H1 (cell line): ENCODE measurements around the gene FCGR2B. TPM values are rescaled to one million over a fixed set of nuclear protein-coding genes. Genes with fewer than 3 reads are reported as not detected.

Experiments
- CTCF ChIA-PET: fragments of 300-600 bp; sonication (Branson Sonifier 250); formaldehyde crosslinking; loops from one replicate; lab custom pipeline; 2021; ENCODE audit not compliant: partially characterized antibody; lab: Charles Lee
- POLR2A ChIA-PET: fragments of 300-600 bp; sonication (Branson Sonifier 250); formaldehyde crosslinking; loops from one replicate; lab custom pipeline; 2021; ENCODE audit warnings: inconsistent platforms; ENCODE audit not compliant: partially characterized antibody; lab: Charles Lee
- DNase-seq, 2 experiments: peaks; one replicate each; pipeline versions ENCODE4 v3.0.0 to v3.0.0-alpha.2; 2010 to 2022; ENCODE audit warnings: low spot score in 2 of 2, low read depth in 1 of 2, mixed read lengths in 1 of 2
- FAIRE-seq: peaks from 2 replicates; lab custom pipeline; 2011; peaks lifted over from hg19 to GRCh38; lab: Jason Lieb, UNC
- H2AFZ ChIP-seq: 2 replicates; pipeline ENCODE4 v1.8.1; 2012; ENCODE audit warnings: low read length, inconsistent platforms
- H2AK5ac ChIP-seq: 2 replicates; pipeline ENCODE4 v1.6.1; 2013; ENCODE audit warnings: low read depth, low read length
- H2BK120ac ChIP-seq: replicated peaks from 2 replicates; pipeline ENCODE3; 2013; ENCODE audit warnings: low read depth, low read length, inconsistent platforms
- H2BK12ac ChIP-seq: 2 replicates; pipeline ENCODE4 v1.6.1; 2013; ENCODE audit warnings: low read depth, low read length
- H2BK15ac ChIP-seq: 2 replicates; pipeline ENCODE4 v1.6.1; 2013; ENCODE audit warnings: low read length
- H2BK20ac ChIP-seq: 2 replicates; pipeline ENCODE4 v1.6.1; 2013; ENCODE audit warnings: low read length
- H2BK5ac ChIP-seq: 2 replicates; pipeline ENCODE4 v1.6.1; 2013; ENCODE audit warnings: low read depth, low read length
- H3K14ac ChIP-seq: 2 replicates; pipeline ENCODE4 v1.6.1; 2013; ENCODE audit warnings: inconsistent platforms; ENCODE audit not compliant: insufficient read length
- H3K18ac ChIP-seq: 2 replicates; pipeline ENCODE4 v1.6.1; 2013; ENCODE audit warnings: low read length; ENCODE audit errors: extremely low read depth
- H3K23ac ChIP-seq: 2 replicates; pipeline ENCODE4 v1.6.1; 2013; ENCODE audit warnings: inconsistent platforms; ENCODE audit not compliant: insufficient read length
- H3K23me2 ChIP-seq: 2 replicates; pipeline ENCODE4 v1.6.1; 2013; ENCODE audit warnings: low read depth, low read length
- H3K27ac ChIP-seq: 2 replicates; pipeline ENCODE4 v1.6.1; 2011; ENCODE audit warnings: low read depth, low read length, inconsistent platforms
- H3K27me3 ChIP-seq, 4 experiments: replicated peaks in 1 of 4; 1 replicate in 1 of 4; 2 replicates in 3 of 4; pipeline versions ENCODE4 v1.6.1 to v1.8.1; 2011 to 2013; ENCODE audit warnings: low read length in 3 of 4, mild to moderate bottlenecking in 3 of 4, inconsistent platforms in 2 of 4, mixed read lengths in 2 of 4, moderate library complexity in 1 of 4; ENCODE audit not compliant: control insufficient read depth in 3 of 4, insufficient read depth in 3 of 4; ENCODE audit errors: extremely low read depth in 1 of 4
- H3K36me3 ChIP-seq, 4 experiments: 2 replicates each; pipeline versions ENCODE4 v1.6.1 to v1.8.1; 2011 to 2013; ENCODE audit warnings: mild to moderate bottlenecking in 4 of 4, low read length in 3 of 4, moderate library complexity in 2 of 4, control low read depth in 1 of 4, inconsistent platforms in 1 of 4; ENCODE audit not compliant: insufficient read depth in 4 of 4, control insufficient read depth in 2 of 4
- H3K4ac ChIP-seq: replicated peaks from 2 replicates; pipeline ENCODE3; 2013; ENCODE audit warnings: low read length, low read depth, mixed read lengths, inconsistent platforms; ENCODE audit not compliant: insufficient read length
- H3K4me1 ChIP-seq, 4 experiments: replicated peaks in 1 of 4; 1 replicate in 1 of 4; 2 replicates in 3 of 4; pipeline versions ENCODE4 v1.6.1 to v1.8.1; 2011 to 2013; ENCODE audit warnings: low read length in 3 of 4, inconsistent platforms in 2 of 4, mixed read lengths in 1 of 4; ENCODE audit not compliant: insufficient read depth in 4 of 4, control insufficient read depth in 3 of 4
- H3K4me2 ChIP-seq, 2 experiments: 2 replicates each; pipeline versions ENCODE4 v1.6.1 to v1.8.1; 2011 to 2013; ENCODE audit warnings: low read depth in 2 of 2, low read length in 2 of 2, control low read depth in 1 of 2, inconsistent platforms in 1 of 2, mild to moderate bottlenecking in 1 of 2; ENCODE audit not compliant: insufficient read depth in 1 of 2
- H3K4me3 ChIP-seq, 4 experiments: fragments of 200-600, 300-600 bp in 1 of 4; sonication (generic), shearing (Covaris generic), sonication (Bioruptor Twin) in 1 of 4; 2 replicates each; pipeline versions ENCODE4 v1.5.1 to v1.8.1; 2011 to 2016; ENCODE audit warnings: low read length in 4 of 4, low read depth in 3 of 4, control low read depth in 2 of 4, inconsistent platforms in 2 of 4, mild to moderate bottlenecking in 2 of 4, mixed read lengths in 1 of 4, moderate library complexity in 1 of 4; ENCODE audit not compliant: insufficient read depth in 2 of 4; ENCODE audit errors: extremely low read depth in 1 of 4
- H3K56ac ChIP-seq: replicated peaks from 2 replicates; pipeline ENCODE3; 2013; ENCODE audit warnings: low read depth, mild to moderate bottlenecking, mixed read lengths, low read length, inconsistent platforms; ENCODE audit not compliant: insufficient read length
- H3K79me1 ChIP-seq: 2 replicates; pipeline ENCODE4 v1.6.1; 2013; ENCODE audit warnings: low read depth, low read length, control low read depth
- H3K79me2 ChIP-seq, 2 experiments: 2 replicates each; pipeline versions ENCODE4 v1.6.1 to v1.8.1; 2012 to 2013; ENCODE audit warnings: low read length in 2 of 2, mild to moderate bottlenecking in 2 of 2, inconsistent platforms in 1 of 2; ENCODE audit not compliant: insufficient read depth in 2 of 2, control insufficient read depth in 1 of 2
- H3K9ac ChIP-seq, 4 experiments: replicated peaks in 1 of 4; 1 replicate in 1 of 4; 2 replicates in 3 of 4; pipeline versions ENCODE4 v1.6.1 to v1.8.1; 2011 to 2013; ENCODE audit warnings: low read depth in 3 of 4, low read length in 3 of 4, control low read depth in 2 of 4, mild to moderate bottlenecking in 2 of 4, moderate library complexity in 2 of 4, inconsistent platforms in 1 of 4; ENCODE audit errors: extremely low read depth in 1 of 4
- H3K9me3 ChIP-seq, 2 experiments: 2 replicates each; pipeline versions ENCODE4 v1.6.1 to v1.8.1; 2012 to 2013; ENCODE audit warnings: mild to moderate bottlenecking in 2 of 2, moderate library complexity in 2 of 2, control low read depth in 1 of 2, inconsistent platforms in 1 of 2, low read depth in 1 of 2, low read length in 1 of 2, mixed read lengths in 1 of 2; ENCODE audit not compliant: insufficient read depth in 2 of 2
- H4K20me1 ChIP-seq, 2 experiments: replicated peaks in 1 of 2; 2 replicates each; pipeline versions ENCODE3 to v1.8.1; 2011 to 2013; ENCODE audit warnings: inconsistent platforms in 2 of 2, low read length in 2 of 2, mild to moderate bottlenecking in 1 of 2; ENCODE audit not compliant: insufficient read depth in 2 of 2, control insufficient read depth in 1 of 2
- H4K5ac ChIP-seq: 2 replicates; pipeline ENCODE4 v1.6.1; 2013; ENCODE audit warnings: low read length, low read depth, mixed read lengths, inconsistent platforms; ENCODE audit not compliant: insufficient read length
- H4K8ac ChIP-seq: 2 replicates; pipeline ENCODE4 v1.8.0; 2013; ENCODE audit warnings: mild to moderate bottlenecking, moderate library complexity, low read length, inconsistent platforms; ENCODE audit not compliant: insufficient read depth; ENCODE audit errors: extremely low read depth
- H4K91ac ChIP-seq: replicated peaks from 2 replicates; pipeline ENCODE3; 2013; ENCODE audit warnings: low read length, mixed read lengths, inconsistent platforms; ENCODE audit not compliant: insufficient read length
- EP300 ChIP-seq, 2 experiments: IDR thresholded peaks; 1 replicate in 1 of 2; 2 replicates in 1 of 2; pipeline ENCODE4 v1.6.1; 2011 to 2012; ENCODE audit warnings: low read depth in 2 of 2, low read length in 2 of 2, mild to moderate bottlenecking in 2 of 2, borderline replicate concordance in 1 of 2, inconsistent platforms in 1 of 2, moderate library complexity in 1 of 2
- POLR2AphosphoS5 ChIP-seq: IDR thresholded peaks from 2 replicates; pipeline ENCODE4 v1.6.1; 2011; ENCODE audit warnings: low read depth, low read length
- RAD21 ChIP-seq, 2 experiments: IDR thresholded peaks in 1 of 2; conservative IDR thresholded peaks in 1 of 2; 2 replicates each; pipeline ENCODE4 v1.6.1; 2011; ENCODE audit warnings: low read depth in 2 of 2, low read length in 2 of 2, improper control_type of control experiment in 1 of 2, inconsistent platforms in 1 of 2, mild to moderate bottlenecking in 1 of 2, moderate library complexity in 1 of 2
- RXRA ChIP-seq: IDR thresholded peaks from 2 replicates; pipeline ENCODE4 v1.6.1; 2011; ENCODE audit warnings: low read depth, mild to moderate bottlenecking, low read length, moderate library complexity; ENCODE audit not compliant: insufficient read depth
- SIN3A ChIP-seq, 2 experiments: IDR thresholded peaks in 1 of 2; conservative IDR thresholded peaks in 1 of 2; 2 replicates each; pipeline ENCODE4 v1.6.1; 2011 to 2012; ENCODE audit warnings: low read length in 2 of 2, improper control_type of control experiment in 1 of 2, low read depth in 1 of 2, mild to moderate bottlenecking in 1 of 2
- USF2 ChIP-seq: IDR thresholded peaks from 2 replicates; pipeline ENCODE4 v1.6.1; 2011; ENCODE audit warnings: low read length, improper control_type of control experiment
- ZNF274 ChIP-seq: IDR thresholded peaks from 2 replicates; pipeline ENCODE4 v1.7.0; 2012; ENCODE audit warnings: low read length, borderline replicate concordance; ENCODE audit errors: extremely low read depth
- WGBS, 2 experiments: shearing (Covaris generic) in 1 of 2; methylation state at CpG; one replicate each; pipeline versions ENCODE4 v1.1.6 to v1.1.7; 2013 to 2015; ENCODE audit warnings: low lambda C conversion rate in 2 of 2, mixed read lengths in 2 of 2, inconsistent platforms in 1 of 2, low coverage in 1 of 2, missing lambda C conversion rate in 1 of 2; ENCODE audit not compliant: insufficient replicate concordance in 2 of 2, insufficient coverage in 1 of 2, insufficient read length in 1 of 2; ENCODE audit errors: extremely low coverage in 1 of 2, missing lambda C conversion rate in 1 of 2; 5-methylcytosine and 5-hydroxymethylcytosine counted together
- polyA plus RNA-seq, 7 experiments: library from polyadenylated mRNA; depleted of rRNA in 3 of 7; stranded (reverse) in 5 of 7; unstranded in 2 of 7; fragments of >200 nt in 5 of 7; fragments of 200-250 nt in 2 of 7; gene quantifications; 1 replicate in 5 of 7; 2 replicates in 1 of 7; 4 replicates in 1 of 7; pipeline versions ENCODE4 v1.2.1 to v1.2.3, GENCODE V29; 2011 to 2013; ENCODE audit warnings: missing spikeins in 2 of 7, mixed read lengths in 2 of 7
- total RNA-seq: library from RNA; stranded (reverse); fragmentation: NEBNext Ultra II Directional; extraction: Animal tissue kit (Norgen Biotek cat#: 25700); gene quantifications from 2 replicates; pipeline ENCODE4 v1.2.1, GENCODE V29; 2021

Gene FCGR2B
- total and polyA plus RNA-seq, 2 of the 8 experiments (the other 6 are each of a cell fraction or from before 2014, with no cell fraction given), result 0.05 TPM; not detected in 1

GRCh38 chr1:161720422-161720821, 57.5 kb downstream of the FCGR2B start:
- H3K27ac ChIP-seq, result no peak overlapping the region
- H2BK15ac ChIP-seq, result no peak overlapping the region
- no peak overlapping the region for H3K18ac ChIP-seq
- no peaks in the 10 kb centered on the region for H3K79me1 ChIP-seq
- POLR2A ChIA-PET, result no interaction called here
- H2BK120ac ChIP-seq, result no peak overlapping the region
- H3K9me3 ChIP-seq, result no peaks in the 10 kb centered on the region
- H3K36me3 ChIP-seq, result no peaks in the 10 kb centered on the region
- H2BK20ac ChIP-seq, result no peak overlapping the region
- DNase-seq, result no peak
- H3K23me2 ChIP-seq, result no peaks in the 10 kb centered on the region; the same call in 1 of the 2 replicates
- no peak overlapping the region for H3K23ac ChIP-seq
- no peak overlapping the region for H3K4ac ChIP-seq
- H4K5ac ChIP-seq, result no peak overlapping the region
- no peak overlapping the region for H3K4me2 ChIP-seq
- 96% methylated on average over 1 of the region's 1 CpG; no CpG with 5 or more reads in 1 of the 2 experiments for WGBS, 2 experiments
- no peak overlapping the region for H2BK12ac ChIP-seq
- no peaks in the 10 kb centered on the region; a peak in 1 of 7 replicates for H3K4me1 ChIP-seq
- peaks cover 7 to 11% (median 9%) of the 10 kb centered on the region in 4 experiments for H3K27me3 ChIP-seq
- TF ChIP-seq POLR2AphosphoS5, result no peak
- no peak for TF ChIP-seq ZNF274
- no peak for TF ChIP-seq RAD21 (IDR thresholded peaks at IDR 0.05 in 1 of 2, conservative IDR thresholded peaks at IDR 0.05 in 1 of 2; ENCODE audit: low read depth in 2 of 2, low read length in 2 of 2)
- TF ChIP-seq RXRA, result no peak
- no peak for TF ChIP-seq USF2
- TF ChIP-seq EP300 (IDR thresholded peaks at IDR 0.05; ENCODE audit: borderline replicate concordance in 1 of 2, low read depth in 2 of 2, low read length in 2 of 2), result no peak
- no peak for TF ChIP-seq SIN3A (conservative IDR thresholded peaks at IDR 0.05 in 1 of 2, IDR thresholded peaks at IDR 0.05 in 1 of 2; ENCODE audit: low read depth in 1 of 2, low read length in 2 of 2)
- no peak overlapping the region for H3K4me3 ChIP-seq
- H4K8ac ChIP-seq, result no peak overlapping the region
- FAIRE-seq, result no peak
- H3K79me2 ChIP-seq, result no peaks in the 10 kb centered on the region
- H2AFZ ChIP-seq, result no peak overlapping the region
- CTCF ChIA-PET, result no interaction called here
- H4K91ac ChIP-seq, result no peak overlapping the region
- H2AK5ac ChIP-seq, result no peak overlapping the region
- H4K20me1 ChIP-seq, result no peaks in the 10 kb centered on the region
- no peak overlapping the region for H3K56ac ChIP-seq
- no peak overlapping the region for H3K9ac ChIP-seq
- no peak overlapping the region for H3K14ac ChIP-seq
- H2BK5ac ChIP-seq, result no peak overlapping the region
